ENCODE results near the gene SLIT1.

DNA sequence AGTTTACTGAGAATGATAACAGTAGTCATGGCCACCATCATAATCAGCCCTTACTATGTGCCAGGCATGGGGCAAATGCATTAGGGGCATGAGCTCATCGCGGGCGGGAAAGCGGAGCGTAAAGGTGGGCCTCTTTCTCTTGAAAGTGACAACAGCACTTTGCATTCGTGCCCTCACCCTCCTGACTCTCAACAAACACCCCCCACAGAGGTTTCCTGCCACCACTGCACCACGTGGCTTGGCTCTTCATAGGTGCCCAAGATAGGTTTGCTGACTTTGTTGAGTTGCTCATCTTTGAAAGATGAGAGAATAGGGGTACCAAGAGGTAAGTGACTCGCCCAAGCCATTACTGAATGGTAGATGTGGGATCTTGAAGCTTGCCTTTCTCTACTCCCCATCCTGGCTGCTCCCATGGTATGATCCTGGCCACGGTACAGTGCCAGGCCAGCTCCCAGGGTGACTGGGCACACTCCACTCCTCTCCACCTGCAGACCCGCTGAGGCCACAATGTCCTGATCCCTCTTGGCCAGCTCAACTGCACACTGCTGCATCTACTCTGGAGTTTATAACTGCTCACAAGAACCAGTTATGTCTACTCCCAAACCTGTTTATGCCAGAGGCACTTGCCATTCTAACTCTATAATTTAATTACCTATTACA is 26.0 kb downstream of the SLIT1 start:
- no peak for TF ChIP-seq POLR2AphosphoS5 (IDR thresholded peaks at IDR 0.05; ENCODE audit: low read depth, low read length)
- TF ChIP-seq TAF1 (IDR thresholded peaks at IDR 0.05; ENCODE audit: borderline replicate concordance, insufficient read depth, low read length): no peak
- no peak for TF ChIP-seq SIN3A (IDR thresholded peaks at IDR 0.05; ENCODE audit: borderline replicate concordance, insufficient read depth, low read length)
- no peak for TF ChIP-seq FOXP2 (optimal IDR thresholded peaks at IDR 0.05; ENCODE audit: borderline replicate concordance, extremely low read depth, extremely low read length, insufficient read depth)
- TF ChIP-seq, protein P1, sequence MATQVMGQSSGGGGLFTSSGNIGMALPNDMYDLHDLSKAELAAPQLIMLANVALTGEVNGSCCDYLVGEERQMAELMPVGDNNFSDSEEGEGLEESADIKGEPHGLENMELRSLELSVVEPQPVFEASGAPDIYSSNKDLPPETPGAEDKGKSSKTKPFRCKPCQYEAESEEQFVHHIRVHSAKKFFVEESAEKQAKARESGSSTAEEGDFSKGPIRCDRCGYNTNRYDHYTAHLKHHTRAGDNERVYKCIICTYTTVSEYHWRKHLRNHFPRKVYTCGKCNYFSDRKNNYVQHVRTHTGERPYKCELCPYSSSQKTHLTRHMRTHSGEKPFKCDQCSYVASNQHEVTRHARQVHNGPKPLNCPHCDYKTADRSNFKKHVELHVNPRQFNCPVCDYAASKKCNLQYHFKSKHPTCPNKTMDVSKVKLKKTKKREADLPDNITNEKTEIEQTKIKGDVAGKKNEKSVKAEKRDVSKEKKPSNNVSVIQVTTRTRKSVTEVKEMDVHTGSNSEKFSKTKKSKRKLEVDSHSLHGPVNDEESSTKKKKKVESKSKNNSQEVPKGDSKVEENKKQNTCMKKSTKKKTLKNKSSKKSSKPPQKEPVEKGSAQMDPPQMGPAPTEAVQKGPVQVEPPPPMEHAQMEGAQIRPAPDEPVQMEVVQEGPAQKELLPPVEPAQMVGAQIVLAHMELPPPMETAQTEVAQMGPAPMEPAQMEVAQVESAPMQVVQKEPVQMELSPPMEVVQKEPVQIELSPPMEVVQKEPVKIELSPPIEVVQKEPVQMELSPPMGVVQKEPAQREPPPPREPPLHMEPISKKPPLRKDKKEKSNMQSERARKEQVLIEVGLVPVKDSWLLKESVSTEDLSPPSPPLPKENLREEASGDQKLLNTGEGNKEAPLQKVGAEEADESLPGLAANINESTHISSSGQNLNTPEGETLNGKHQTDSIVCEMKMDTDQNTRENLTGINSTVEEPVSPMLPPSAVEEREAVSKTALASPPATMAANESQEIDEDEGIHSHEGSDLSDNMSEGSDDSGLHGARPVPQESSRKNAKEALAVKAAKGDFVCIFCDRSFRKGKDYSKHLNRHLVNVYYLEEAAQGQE (IDR thresholded peaks at IDR 0.05; ENCODE audit: insufficient read depth in 1 of 2, low read depth in 2 of 2, low read length in 2 of 2): no peak
